SK-N-SH (cell line): Measurements from ENCODE around the gene AGRN. TPM values are rescaled to one million over a fixed set of nuclear protein-coding genes. Genes with fewer than 3 reads are reported as not detected.

ENCODE experiments used
- CTCF ChIA-PET: fragments of 300-600, 350-600 bp; formaldehyde crosslinking; extraction: SDS; loops from one replicate; lab custom pipeline; 2021; lab: Yijun Ruan, JAX
- POLR2A ChIA-PET: fragments of 350-600 bp; sonication (Branson Sonifier 250); formaldehyde crosslinking; extraction: SDS; loops from one replicate; lab custom pipeline; 2020; ENCODE audit warnings: antibody characterized with exemption, inconsistent platforms; lab: Yijun Ruan, JAX
- DNase-seq: peaks from one replicate; pipeline ENCODE4 v3.0.0; 2012
- H2AFZ ChIP-seq: fragments of 200-600 bp; sonication (generic); 2 replicates; pipeline ENCODE4 v1.8.1; 2016; ENCODE audit warnings: antibody characterized with exemption, mild to moderate bottlenecking, low read depth
- H3F3A ChIP-seq: fragments of 200-600 bp; sonication (generic); replicated peaks from 2 replicates; pipeline ENCODE3; 2016; ENCODE audit warnings: antibody characterized with exemption, mild to moderate bottlenecking; ENCODE audit not compliant: insufficient read depth
- H3K27ac ChIP-seq, 2 experiments: fragments of 200-500 bp in 1 of 2; fragments of 200-600 bp in 1 of 2; sonication (Bioruptor generic) in 1 of 2; sonication (generic), shearing (Covaris generic) in 1 of 2; 2 replicates each; pipeline versions ENCODE4 v1.5.1 to v1.6.1; 2014 to 2016; ENCODE audit warnings: low read depth in 2 of 2, inconsistent platforms in 1 of 2, low read length in 1 of 2, mild to moderate bottlenecking in 1 of 2, mixed read lengths in 1 of 2
- H3K27me3 ChIP-seq: fragments of 200-600 bp; sonication (generic), shearing (Covaris generic); 2 replicates; pipeline ENCODE4 v1.6.1; 2016; ENCODE audit warnings: mixed run types; ENCODE audit not compliant: insufficient read depth
- H3K36me3 ChIP-seq, 2 experiments: fragments of 200-500 bp in 1 of 2; fragments of 200-600 bp in 1 of 2; sonication (Bioruptor generic) in 1 of 2; sonication (generic) in 1 of 2; replicated peaks in 1 of 2; 2 replicates each; pipeline versions ENCODE3 to v1.5.1; 2014 to 2016; ENCODE audit warnings: low read length in 1 of 2, mild to moderate bottlenecking in 1 of 2; ENCODE audit not compliant: insufficient read depth in 2 of 2, control insufficient read depth in 1 of 2
- H3K4me1 ChIP-seq, 2 experiments: fragments of 200-500 bp in 1 of 2; fragments of 200-600 bp in 1 of 2; sonication (Bioruptor generic) in 1 of 2; sonication (generic), shearing (Covaris generic) in 1 of 2; 2 replicates each; pipeline versions ENCODE4 v1.5.1 to v1.6.1; 2014 to 2016; ENCODE audit warnings: low read depth in 1 of 2, low read length in 1 of 2, mixed run types in 1 of 2; ENCODE audit not compliant: insufficient read depth in 2 of 2, control insufficient read depth in 1 of 2
- H3K4me2 ChIP-seq: fragments of 200-600 bp; sonication (generic), shearing (Covaris generic); 2 replicates; pipeline ENCODE4 v1.6.1; 2017; ENCODE audit warnings: mixed run types
- H3K4me3 ChIP-seq, 2 experiments: fragments of 200-500 bp in 1 of 2; fragments of 200-600 bp in 1 of 2; sonication (Bioruptor generic) in 1 of 2; sonication (generic), shearing (Covaris generic) in 1 of 2; 2 replicates each; pipeline versions ENCODE4 v1.5.1 to v1.8.1; 2014 to 2016; ENCODE audit warnings: low read depth in 2 of 2, inconsistent platforms in 1 of 2, low read length in 1 of 2, mild to moderate bottlenecking in 1 of 2, mixed read lengths in 1 of 2, moderate library complexity in 1 of 2
- H3K79me2 ChIP-seq: fragments of 200-600 bp; sonication (generic); 2 replicates; pipeline ENCODE4 v1.8.1; 2017; ENCODE audit warnings: mild to moderate bottlenecking; ENCODE audit not compliant: insufficient read depth
- H3K9ac ChIP-seq: fragments of 200-600 bp; sonication (generic); 2 replicates; pipeline ENCODE4 v1.6.1; 2017; ENCODE audit warnings: mixed run types
- H3K9me2 ChIP-seq: fragments of 200-600 bp; sonication (generic); 2 replicates; pipeline ENCODE4 v1.6.1; 2017; ENCODE audit warnings: mixed run types
- H3K9me3 ChIP-seq: fragments of 200-600 bp; sonication (generic); 2 replicates; pipeline ENCODE4 v1.6.1; 2017; ENCODE audit warnings: mixed run types, mild to moderate bottlenecking, moderate library complexity
- H4K20me1 ChIP-seq: fragments of 200-600 bp; sonication (generic); 2 replicates; pipeline ENCODE4 v1.6.1; 2017; ENCODE audit warnings: mild to moderate bottlenecking, mixed run types; ENCODE audit not compliant: insufficient read depth
- EP300 ChIP-seq, 2 experiments: IDR thresholded peaks; 2 replicates each; pipeline versions ENCODE4 v1.4.0 to v1.6.1; 2012; ENCODE audit warnings: borderline replicate concordance in 1 of 2, low read depth in 1 of 2, low read length in 1 of 2
- FOSL2 ChIP-seq: IDR thresholded peaks from 2 replicates; pipeline ENCODE4 v1.4.0; 2012; ENCODE audit warnings: low read depth, mild to moderate bottlenecking, moderate library complexity, borderline replicate concordance
- GATA2 ChIP-seq: sonication (generic); formaldehyde crosslinking; IDR thresholded peaks from 2 replicates; pipeline ENCODE4 v1.5.0; 2020; ENCODE audit warnings: mild to moderate bottlenecking, missing genetic modification reagents
- MXI1 ChIP-seq: IDR thresholded peaks from 2 replicates; pipeline ENCODE4 v1.6.1; 2012; ENCODE audit warnings: mild to moderate bottlenecking, low read depth, low read length, improper control_type of control experiment
- NFIC ChIP-seq: IDR thresholded peaks from 2 replicates; pipeline ENCODE4 v1.4.0; 2012; ENCODE audit warnings: borderline replicate concordance
- RCOR1 ChIP-seq: fragments of 150-350 bp; IDR thresholded peaks from 2 replicates; pipeline ENCODE4 v1.6.1; 2017; ENCODE audit warnings: antibody characterized with exemption, low read length
- RFX5 ChIP-seq: IDR thresholded peaks from 2 replicates; pipeline ENCODE4 v1.6.1; 2012; ENCODE audit warnings: mild to moderate bottlenecking, improper control_type of control experiment, low read length
- SIN3A ChIP-seq: IDR thresholded peaks from 2 replicates; pipeline ENCODE4 v1.6.1; 2012; ENCODE audit warnings: low read depth, mild to moderate bottlenecking, low read length, moderate library complexity, borderline replicate concordance
- WGBS: methylation state at CpG from one replicate; pipeline ENCODE4 v1.1.6; 2017; ENCODE audit warnings: low lambda C conversion rate; 5-methylcytosine and 5-hydroxymethylcytosine counted together
- polyA plus RNA-seq, 3 experiments: library from polyadenylated mRNA; depleted of rRNA; stranded (reverse); fragments of >200 nt; gene quantifications; 2 replicates each; pipeline ENCODE4 v1.2.3, GENCODE V29; 2012
- TF ChIP-seq, protein P1 (sequence below): fragments of 150-350 bp; IDR thresholded peaks from 2 replicates; pipeline ENCODE4 v1.6.1; 2017; ENCODE audit warnings: antibody characterized with exemption, low read length, low read depth, borderline replicate concordance
- TF ChIP-seq, protein P2 (sequence below): fragments of 150-350 bp; IDR thresholded peaks from 2 replicates; pipeline ENCODE4 v1.6.1; 2016; ENCODE audit warnings: mild to moderate bottlenecking, low read depth, low read length

Gene AGRN
- polyA plus RNA-seq, 1 of the 3 experiments (the other 2 are of a cell fraction): 31.6 TPM

DNA sequence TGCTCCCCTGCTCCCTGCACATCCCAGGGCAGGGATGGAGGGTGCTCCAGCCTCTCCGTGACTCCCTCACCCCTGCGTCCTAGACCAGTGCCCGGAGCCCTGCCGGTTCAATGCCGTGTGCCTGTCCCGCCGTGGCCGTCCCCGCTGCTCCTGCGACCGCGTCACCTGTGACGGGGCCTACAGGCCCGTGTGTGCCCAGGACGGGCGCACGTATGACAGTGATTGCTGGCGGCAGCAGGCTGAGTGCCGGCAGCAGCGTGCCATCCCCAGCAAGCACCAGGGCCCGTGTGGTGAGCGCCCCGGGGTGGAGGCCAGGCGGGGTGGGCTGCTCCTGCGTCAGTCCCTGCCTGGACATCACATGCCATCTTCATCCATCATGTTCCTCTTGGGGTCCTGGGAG, 22.0 kb downstream of the AGRN start:
- H3K4me2 ChIP-seq: no peak overlapping the region
- H3K9me3 ChIP-seq: no peaks in the 10 kb centered on the region
- no peaks in the 10 kb centered on the region for H3K27me3 ChIP-seq
- TF ChIP-seq FOSL2: no peak
- no peak for TF ChIP-seq MXI1
- DNase-seq: no peak
- no peak overlapping the region for H2AFZ ChIP-seq
- H3F3A ChIP-seq: no peaks in the 10 kb centered on the region
- H4K20me1 ChIP-seq: peaks cover 16% of the 10 kb centered on the region
- no peaks in the 10 kb centered on the region for H3K79me2 ChIP-seq
- no CpG with 5 or more reads among the region's 25 CpGs for WGBS
- H3K9me2 ChIP-seq: no peaks in the 10 kb centered on the region
- CTCF ChIA-PET: interaction anchor here (4.4 to 4.5 kb wide), 3 partner anchors 18 to 57 kb away, joined by 38 to 43 read pairs (median 40); no protein-coding TSS in a partner anchor
- H3K27ac ChIP-seq: no peak overlapping the region
- peaks cover 0 to 17% of the 10 kb centered on the region in 2 experiments for H3K36me3 ChIP-seq
- no peak overlapping the region for H3K4me3 ChIP-seq
- H3K9ac ChIP-seq: no peak overlapping the region
- H3K4me1 ChIP-seq: peaks cover 0 to 18% of the 10 kb centered on the region in 2 experiments; a peak in 1 of 4 replicates
- POLR2A ChIA-PET: no interaction called here

DNA sequence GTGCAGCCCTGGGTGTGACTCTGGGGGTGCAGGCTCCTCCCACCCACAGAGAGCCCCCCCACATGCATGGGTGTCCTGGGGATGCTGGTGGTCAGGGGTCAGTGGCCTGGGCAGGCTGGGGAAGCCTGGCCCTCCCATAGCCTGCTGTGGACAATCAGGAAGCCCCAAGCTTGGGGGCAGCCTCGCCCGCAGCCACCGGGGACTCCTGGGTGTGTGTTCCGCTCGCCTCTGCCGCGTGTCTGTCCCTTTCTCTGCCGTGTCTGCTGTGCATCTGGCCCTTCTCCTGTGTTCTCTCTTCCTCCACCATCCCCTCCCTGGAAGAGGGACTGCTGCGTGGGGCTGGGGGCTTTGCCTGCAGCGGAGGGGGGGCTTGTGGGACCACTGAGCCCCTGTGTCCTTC, 22.9 kb downstream of the AGRN start:
- POLR2A ChIA-PET: no interaction called here
- no peaks in the 10 kb centered on the region for H3K9me3 ChIP-seq

DNA sequence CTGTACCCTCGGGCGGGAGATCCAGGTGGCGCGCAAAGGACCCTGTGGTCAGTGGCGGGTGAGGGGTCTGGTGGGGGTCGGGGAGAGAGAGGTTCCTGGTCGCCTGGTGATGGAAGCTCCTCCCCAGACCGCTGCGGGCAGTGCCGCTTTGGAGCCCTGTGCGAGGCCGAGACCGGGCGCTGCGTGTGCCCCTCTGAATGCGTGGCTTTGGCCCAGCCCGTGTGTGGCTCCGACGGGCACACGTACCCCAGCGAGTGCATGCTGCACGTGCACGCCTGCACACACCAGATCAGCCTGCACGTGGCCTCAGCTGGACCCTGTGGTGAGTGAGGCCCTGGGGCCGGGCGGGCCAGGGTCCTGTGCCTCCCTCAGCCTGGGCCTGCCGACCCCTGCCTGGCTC, 23.5 kb downstream of the AGRN start:
- POLR2A ChIA-PET: no interaction called here
- Histone ChIP-seq H4K20me1 (peaks cover 12% of the 10 kb centered on the region), H3K36me3 (peaks cover 0 to 25% of the 10 kb centered on the region in 2 experiments), H3K4me1 (peaks cover 0 to 18% of the 10 kb centered on the region in 2 experiments; a peak in 1 of 4 replicates), H3K27ac (no peak overlapping the region), H3K4me3 (no peak overlapping the region), H3K27me3 (no peaks in the 10 kb centered on the region), H3K9me2 (no peaks in the 10 kb centered on the region), H3K79me2 (no peaks in the 10 kb centered on the region), H3K4me2 (no peak overlapping the region), H2AFZ (no peak overlapping the region), H3K9me3 (no peaks in the 10 kb centered on the region), H3F3A (no peaks in the 10 kb centered on the region), H3K9ac (no peak overlapping the region)
- TF ChIP-seq EP300 (IDR thresholded peaks at IDR 0.05; ENCODE audit: borderline replicate concordance in 1 of 2, low read depth in 1 of 2, low read length in 1 of 2) (no peak), GATA2 (CRISPR knock-in tag) (no peak), NFIC (no peak), SIN3A (no peak), RFX5 (no peak), RCOR1 (no peak)
- TF ChIP-seq, protein P1, sequence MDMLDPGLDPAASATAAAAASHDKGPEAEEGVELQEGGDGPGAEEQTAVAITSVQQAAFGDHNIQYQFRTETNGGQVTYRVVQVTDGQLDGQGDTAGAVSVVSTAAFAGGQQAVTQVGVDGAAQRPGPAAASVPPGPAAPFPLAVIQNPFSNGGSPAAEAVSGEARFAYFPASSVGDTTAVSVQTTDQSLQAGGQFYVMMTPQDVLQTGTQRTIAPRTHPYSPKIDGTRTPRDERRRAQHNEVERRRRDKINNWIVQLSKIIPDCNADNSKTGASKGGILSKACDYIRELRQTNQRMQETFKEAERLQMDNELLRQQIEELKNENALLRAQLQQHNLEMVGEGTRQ: no peak
- WGBS: 100% methylated on average over 5 of the region's 27 CpGs
- no peak for DNase-seq
- CTCF ChIA-PET: interaction anchor here (0.9 kb wide), 1 partner anchor 59 kb away, joined by 3 read pairs; no protein-coding TSS in a partner anchor

More for the DNA sequence above, 22.9 kb downstream of the AGRN start:
- no peak overlapping the region for H3K4me3 ChIP-seq
- no peak for DNase-seq
- no peaks in the 10 kb centered on the region for H3F3A ChIP-seq
- H3K9ac ChIP-seq: no peak overlapping the region
- no peaks in the 10 kb centered on the region for H3K27me3 ChIP-seq
- peaks cover 16% of the 10 kb centered on the region for H4K20me1 ChIP-seq
- 87% methylated on average over 5 of the region's 10 CpGs for WGBS
- H3K4me1 ChIP-seq: peaks cover 0 to 18% of the 10 kb centered on the region in 2 experiments; a peak in 1 of 4 replicates
- H3K36me3 ChIP-seq: peaks cover 0 to 25% of the 10 kb centered on the region in 2 experiments
- no peaks in the 10 kb centered on the region for H3K79me2 ChIP-seq
- CTCF ChIA-PET: interaction anchor here (0.9 kb wide), 1 partner anchor 58 kb away, joined by 3 read pairs; no protein-coding TSS in a partner anchor
- H2AFZ ChIP-seq: no peak overlapping the region
- TF ChIP-seq, protein P2, sequence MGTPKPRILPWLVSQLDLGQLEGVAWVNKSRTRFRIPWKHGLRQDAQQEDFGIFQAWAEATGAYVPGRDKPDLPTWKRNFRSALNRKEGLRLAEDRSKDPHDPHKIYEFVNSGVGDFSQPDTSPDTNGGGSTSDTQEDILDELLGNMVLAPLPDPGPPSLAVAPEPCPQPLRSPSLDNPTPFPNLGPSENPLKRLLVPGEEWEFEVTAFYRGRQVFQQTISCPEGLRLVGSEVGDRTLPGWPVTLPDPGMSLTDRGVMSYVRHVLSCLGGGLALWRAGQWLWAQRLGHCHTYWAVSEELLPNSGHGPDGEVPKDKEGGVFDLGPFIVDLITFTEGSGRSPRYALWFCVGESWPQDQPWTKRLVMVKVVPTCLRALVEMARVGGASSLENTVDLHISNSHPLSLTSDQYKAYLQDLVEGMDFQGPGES: no peak
- no peak overlapping the region for H3K27ac ChIP-seq
- no peaks in the 10 kb centered on the region for H3K9me2 ChIP-seq
- no peak overlapping the region for H3K4me2 ChIP-seq
